ENCODE results near the gene LZTS2. TPM values are rescaled to one million over a fixed set of nuclear protein-coding genes. Genes with fewer than 3 reads are reported as not detected.

The LZTS2 gene
- total and polyA plus RNA-seq, 10 of the 15 experiments (the other 5 are each of a cell fraction or from before 2014, with no cell fraction given), result 0.08 to 13.4 (median 7.2) TPM

DNA sequence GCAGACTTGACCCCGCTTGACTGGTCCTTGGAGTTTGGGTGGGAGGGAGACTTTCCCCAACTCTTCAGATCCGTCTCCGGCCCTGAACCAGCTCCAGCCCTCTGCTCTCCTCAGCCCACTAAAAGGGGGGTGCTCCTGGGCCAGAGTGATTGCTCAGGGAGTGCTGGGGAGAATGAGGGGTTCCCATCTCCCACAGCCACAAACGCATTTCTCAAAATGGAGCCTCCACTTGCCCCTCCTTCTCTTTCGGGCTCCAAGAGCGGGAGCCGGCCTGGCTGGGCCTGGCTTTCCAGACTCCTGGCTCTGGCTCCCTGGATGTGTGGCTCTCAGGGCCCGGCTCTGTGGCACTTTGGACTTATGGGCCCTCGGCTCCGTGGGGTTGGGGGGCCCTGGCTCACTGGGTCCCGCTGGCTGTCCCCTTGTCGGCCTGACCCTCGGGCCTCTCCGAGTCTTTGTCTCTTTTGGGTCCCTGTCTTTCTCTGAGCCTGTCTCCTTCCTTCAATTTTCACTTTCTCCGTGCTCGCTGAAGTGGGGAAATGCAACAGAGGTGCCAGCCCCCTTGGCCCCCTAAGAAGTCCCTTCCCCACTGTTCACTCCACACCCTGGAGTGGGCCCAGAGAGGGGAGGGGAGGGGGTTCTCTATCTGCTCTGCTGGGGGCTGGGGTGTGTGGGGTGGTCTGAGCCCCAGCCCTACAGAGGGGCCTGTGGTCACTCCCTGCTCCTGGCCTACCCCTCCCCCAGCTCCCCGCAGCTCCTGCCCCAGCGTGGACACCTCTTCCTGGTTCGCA lies 713 bp downstream of the LZTS2 start:
- intact Hi-C loops (cut with micrococcal nuclease; ENCODE audit: unreplicated experiment), result no loop called here
- Histone ChIP-seq H4K20me1 (ENCODE audit: control insufficient read depth, insufficient read depth) (no peaks in the 10 kb centered on the region), H3K36me3 (ENCODE audit: control insufficient read depth in 2 of 2, insufficient read depth in 2 of 2, low read length in 1 of 2) (peaks cover 0 to 2% of the 10 kb centered on the region in 2 experiments; a peak in 3 of 4 replicates), H3K4me2 (ENCODE audit: control insufficient read depth, insufficient read depth) (peak overlapping the region; percentile 64), H3K4me3 (peak overlapping the region; percentile 42), H2AFZ (ENCODE audit: control insufficient read depth, low read depth, low read length) (peak overlapping the region; percentile 64), H3K79me2 (ENCODE audit: control insufficient read depth, insufficient read depth, low read length) (peaks cover 10% of the 10 kb centered on the region), H3K27me3 (replicated peaks in 1 of 2; ENCODE audit: control insufficient read depth in 2 of 2, insufficient read depth in 2 of 2, low read length in 1 of 2) (no peaks in the 10 kb centered on the region), H3K9ac (ENCODE audit: control insufficient read depth, insufficient read depth, low read length) (peak overlapping the region; percentile 73), H3K27ac (ENCODE audit: control insufficient read depth, insufficient read depth) (peak overlapping the region; percentile 18; the same call in 1 of the 2 replicates), H3K4me1 (ENCODE audit: control insufficient read depth, insufficient read depth, low read length) (peaks cover 17% of the 10 kb centered on the region), H3K9me3 (replicated peaks; ENCODE audit: control insufficient read depth, insufficient read depth, low read length) (no peaks in the 10 kb centered on the region)
- ChIA-PET RAD21 (ENCODE audit: unreplicated experiment) (interaction anchor here (4.6 kb wide), 1 partner anchor 15 kb away, joined by 26 read pairs; no protein-coding TSS in a partner anchor), POLR2A (no interaction called here), SMC1A (ENCODE audit: uncharacterized antibody, unreplicated experiment) (no interaction called here), CTCF (interaction anchor here (1.4 to 5.7 kb wide), 5 partner anchors 11 to 87 kb away, joined by 4 to 91 read pairs (median 12); partner anchors contain the start of genes PDZD7, SFXN3 and SLF2)
- FAIRE-seq (no peak), DNase-seq (ENCODE audit: low read depth, low spot score) (no peak), ATAC-seq (no peak)
- no peak for TF ChIP-seq SIX5 (IDR thresholded peaks at IDR 0.05; ENCODE audit: low read depth, low read length, severe bottlenecking)
- peak; percentile 17; the same call in 1 of the 2 replicates for TF ChIP-seq MLLT1 (IDR thresholded peaks at IDR 0.05)
- TF ChIP-seq RUNX3 (IDR thresholded peaks at IDR 0.05; ENCODE audit: low read length), result no peak
- no peak for TF ChIP-seq DPF2 (IDR thresholded peaks at IDR 0.05)
- TF ChIP-seq FOS (IDR thresholded peaks at IDR 0.05; ENCODE audit: borderline replicate concordance, extremely low read depth, insufficient read length), result no peak
- 71% methylated on average over 18 of the region's 19 CpGs for WGBS (ENCODE audit: insufficient coverage, insufficient replicate concordance, low lambda C conversion rate, missing lambda C conversion rate)
- BruUV-seq (replicated peaks), result no TSS peak
- in situ Hi-C loops (cut with MboI), result no loop called here
